Measurements from ENCODE around the gene PIGO.

The PIGO gene

DNA sequence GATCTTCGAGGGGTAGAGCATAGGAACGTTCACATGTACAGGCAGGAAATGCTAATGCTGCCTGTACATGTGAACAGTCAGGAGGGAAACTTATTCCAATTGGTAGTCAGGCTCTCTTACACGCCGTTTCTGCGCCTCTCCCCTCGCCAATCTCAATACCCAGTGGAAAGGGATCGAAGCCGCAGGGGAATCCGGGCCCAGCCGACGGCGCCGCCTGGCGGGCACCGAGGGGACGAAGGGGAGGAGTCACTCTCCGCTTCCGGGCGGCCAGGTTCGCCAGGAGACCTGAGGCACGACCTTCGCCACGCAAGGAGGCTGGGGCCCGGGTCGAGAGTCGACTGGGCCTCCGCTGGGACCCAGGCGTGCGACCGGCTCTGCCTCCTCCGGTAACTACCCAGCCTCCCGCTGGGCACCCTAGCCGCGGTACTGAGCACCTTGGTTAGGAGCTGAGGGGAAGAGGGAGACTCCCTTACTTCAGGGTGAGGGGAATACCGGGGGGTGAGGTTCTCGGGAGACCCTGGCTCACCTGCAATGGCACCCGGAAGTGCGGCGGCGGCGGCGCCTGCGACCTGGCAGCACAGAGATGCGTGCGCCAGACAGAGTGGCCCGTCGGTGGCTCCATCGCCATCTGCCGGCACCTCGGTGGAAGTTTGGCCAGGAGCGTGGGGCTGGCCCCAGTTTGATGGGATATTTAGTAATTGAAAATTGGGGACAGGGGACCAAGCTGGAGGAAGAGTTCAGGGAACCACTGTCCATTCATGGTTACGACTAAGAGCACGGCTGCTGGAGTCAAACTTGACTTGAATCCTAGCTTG, at the start of gene PIGO:
PIGO (minus strand) TSS at position 557 of the 815 bp plus-strand sequence. CDS start 1,026 bp downstream, outside the sequence.
- DNase-seq (ENCODE audit: low spot score) = peak; percentile 92

DNA sequence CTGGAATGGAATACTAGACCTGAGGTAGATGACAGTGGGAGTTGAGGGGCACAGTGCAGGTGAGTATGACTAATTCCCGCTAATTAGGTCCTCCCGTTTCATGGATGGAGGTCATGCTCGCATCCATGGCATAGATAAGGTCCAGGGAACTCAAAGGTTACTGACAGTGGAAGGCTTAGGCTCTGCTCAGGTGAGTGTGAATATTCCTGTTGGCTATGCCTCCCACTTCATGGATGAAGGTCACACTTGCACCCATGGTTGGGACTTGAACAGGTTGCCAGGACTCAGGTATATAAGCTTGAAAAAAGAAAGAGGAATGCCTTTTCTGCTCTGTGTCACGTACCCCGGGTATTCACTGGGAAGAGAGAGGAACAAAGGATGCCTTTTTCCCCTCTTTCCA, 45.6 kb upstream of the PIGO start:
- no peak for DNase-seq (ENCODE audit: low spot score)

DNA sequence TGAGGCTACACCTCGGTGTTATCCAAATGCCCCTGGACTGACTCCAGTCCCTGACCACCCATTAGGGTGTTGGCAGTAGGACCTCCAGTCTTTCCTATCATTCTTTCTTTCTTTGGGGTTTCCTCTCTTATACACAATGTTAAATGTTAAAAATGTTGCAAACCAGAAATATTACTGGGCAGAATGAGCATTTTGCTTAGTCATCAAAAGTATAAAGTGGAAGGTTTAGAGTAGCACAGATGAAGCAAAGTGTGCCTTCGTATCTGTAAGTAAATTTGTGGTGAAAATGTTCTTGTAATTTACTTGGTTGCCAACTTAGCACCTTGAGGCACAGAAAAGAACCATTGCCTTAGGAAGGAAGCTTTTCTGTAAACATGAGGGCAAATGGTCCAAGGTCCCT, 43.7 kb upstream of the PIGO start:
- DNase-seq (ENCODE audit: low spot score) = no peak

DNA sequence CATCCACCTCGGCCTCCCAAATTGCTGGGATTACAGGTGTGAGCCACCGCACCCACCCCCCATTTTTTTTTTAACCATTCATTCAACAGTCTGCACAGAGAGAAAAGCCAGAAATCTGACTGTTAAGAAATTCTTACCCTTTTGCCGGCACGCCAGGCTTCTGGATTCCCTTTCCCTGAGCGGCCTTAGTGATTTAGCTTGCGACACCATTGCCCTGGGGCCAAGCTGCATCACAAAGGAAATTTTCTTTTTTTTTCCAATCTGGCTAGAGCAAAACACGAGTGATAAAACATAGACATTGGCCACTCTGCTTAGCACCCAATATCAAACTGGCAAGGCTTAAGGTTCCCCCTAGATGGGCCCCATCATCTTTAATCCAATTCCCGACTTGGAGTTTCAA, 40.5 kb upstream of the PIGO start:
- DNase-seq (ENCODE audit: low spot score) = no peak

DNA sequence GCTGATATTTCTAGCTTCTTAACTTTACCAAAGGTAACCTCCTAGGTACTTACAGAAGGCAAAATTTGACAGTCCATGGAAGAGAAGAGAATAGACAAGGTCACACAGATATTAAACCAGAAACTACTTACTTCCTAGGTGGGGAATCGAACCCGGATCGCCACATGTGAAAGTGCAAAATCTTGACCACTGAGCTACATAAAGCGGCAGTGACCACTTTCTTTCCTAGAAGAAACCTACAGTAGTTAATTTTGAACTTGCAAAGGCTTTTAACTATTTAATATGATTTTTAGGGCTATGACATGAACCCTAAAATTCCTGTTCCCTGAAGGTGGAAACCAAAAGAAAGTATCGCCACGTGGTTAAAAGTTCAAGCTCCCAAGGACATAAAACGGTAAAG, 39.6 kb upstream of the PIGO start:
- no peak for DNase-seq (ENCODE audit: low spot score)

- no peak for DNase-seq (ENCODE audit: low spot score)
Observed at GRCh38 chr9:35134920-35135319, 38.5 kb upstream of the PIGO start.

DNA sequence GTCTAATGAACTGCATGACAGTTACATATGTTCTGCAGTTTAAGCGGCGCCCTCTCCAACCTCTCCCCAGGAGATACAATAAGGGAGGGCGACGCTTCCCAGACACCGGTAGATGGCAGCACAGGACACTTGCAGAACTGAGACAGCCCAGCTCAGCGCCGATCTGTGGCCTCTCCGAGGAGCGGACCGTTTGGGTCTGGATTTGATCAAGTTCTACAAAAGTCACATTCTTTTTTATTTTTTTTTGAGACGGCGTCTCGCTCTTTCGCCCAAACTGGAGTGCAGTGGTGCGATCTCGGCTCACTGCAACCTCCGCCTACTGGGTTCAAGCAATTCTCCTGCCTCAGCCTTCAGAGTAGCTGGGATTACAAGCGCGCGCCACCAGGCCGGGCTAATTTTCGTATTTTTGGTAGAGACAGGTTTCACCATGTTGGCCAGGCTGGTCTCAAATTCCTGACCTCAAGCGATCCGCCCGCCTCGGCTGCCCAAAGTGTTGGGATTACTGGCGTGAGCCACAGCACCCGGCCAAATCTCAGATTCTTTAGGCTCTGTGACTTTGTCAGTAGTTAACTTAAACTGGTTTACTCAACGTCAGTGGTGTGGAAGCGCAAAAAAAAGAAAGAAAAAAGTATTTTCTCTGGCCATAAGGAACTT, 20.6 kb upstream of the PIGO start:
- peak; percentile 92 for DNase-seq (ENCODE audit: low spot score)

DNA sequence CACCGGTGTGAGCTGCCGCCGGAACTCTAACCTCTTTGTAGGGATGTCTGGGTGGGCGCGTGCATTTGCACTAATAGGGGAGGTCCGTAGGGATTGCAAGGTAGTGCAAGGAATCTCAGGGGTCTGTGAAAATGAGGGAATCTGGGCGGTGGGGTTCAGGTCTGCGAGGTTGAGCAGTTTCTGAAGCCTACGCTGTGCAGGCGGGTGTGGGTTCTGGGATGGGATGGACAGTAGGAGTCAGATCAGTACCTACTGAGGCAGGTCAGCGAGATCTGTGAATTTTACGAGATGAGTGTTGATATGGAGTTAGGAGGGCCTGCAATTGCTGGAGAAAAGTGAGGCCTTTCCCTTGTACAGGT, 20.1 kb upstream of the PIGO start:
- no peak for DNase-seq (ENCODE audit: low spot score)

GRCh38 chr9:35115680-35116538, 19.5 kb upstream of the PIGO start, which contains the start of gene ATOSB:
Gene ATOSB, minus strand, starts transcription at chr9:35115862. Its CDS starts 7,588 bp downstream, at chr9:35108274.
- DNase-seq (ENCODE audit: low spot score) = peak; percentile 100

- DNase-seq (ENCODE audit: low spot score) = peak; percentile 66
Observed at GRCh38 chr9:35114840-35115628, 18.6 kb upstream of the PIGO start.

DNA sequence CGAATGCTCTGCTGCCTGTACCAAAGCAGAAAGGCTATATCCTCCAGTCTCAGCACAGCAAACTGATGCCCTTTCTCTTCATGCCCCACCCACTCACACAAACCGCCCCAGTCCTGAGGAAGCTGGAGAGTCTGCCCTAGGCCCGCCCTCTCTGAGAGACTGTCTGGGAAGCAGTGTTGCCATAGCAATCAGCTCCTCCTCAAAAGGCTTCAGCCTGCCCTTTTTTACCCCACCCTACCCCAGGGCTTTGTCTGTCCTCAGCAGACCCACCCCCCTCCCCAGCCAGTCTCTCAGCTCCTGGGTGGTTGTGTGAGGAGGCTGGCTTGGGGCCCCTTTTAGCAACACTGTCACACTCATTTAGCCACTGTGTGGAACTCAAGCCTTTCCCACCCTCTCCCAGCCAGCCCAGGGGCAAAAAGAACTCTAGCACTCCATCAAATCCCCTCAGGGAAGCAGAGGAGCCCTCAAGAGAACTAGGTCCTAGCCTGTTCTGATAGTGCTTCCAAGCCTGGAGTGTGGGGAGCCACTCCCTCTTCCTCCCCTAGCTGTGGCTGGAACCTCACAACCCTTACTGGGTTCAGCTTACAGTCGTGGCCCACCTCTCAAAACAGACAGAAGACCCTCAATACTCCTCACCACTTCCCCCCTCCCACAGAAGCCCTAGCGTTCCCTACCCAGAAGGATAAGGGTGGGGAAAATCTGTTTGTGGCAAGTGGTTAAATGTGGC, 17.9 kb upstream of the PIGO start:
- DNase-seq (ENCODE audit: low spot score) = peak; percentile 93

DNA sequence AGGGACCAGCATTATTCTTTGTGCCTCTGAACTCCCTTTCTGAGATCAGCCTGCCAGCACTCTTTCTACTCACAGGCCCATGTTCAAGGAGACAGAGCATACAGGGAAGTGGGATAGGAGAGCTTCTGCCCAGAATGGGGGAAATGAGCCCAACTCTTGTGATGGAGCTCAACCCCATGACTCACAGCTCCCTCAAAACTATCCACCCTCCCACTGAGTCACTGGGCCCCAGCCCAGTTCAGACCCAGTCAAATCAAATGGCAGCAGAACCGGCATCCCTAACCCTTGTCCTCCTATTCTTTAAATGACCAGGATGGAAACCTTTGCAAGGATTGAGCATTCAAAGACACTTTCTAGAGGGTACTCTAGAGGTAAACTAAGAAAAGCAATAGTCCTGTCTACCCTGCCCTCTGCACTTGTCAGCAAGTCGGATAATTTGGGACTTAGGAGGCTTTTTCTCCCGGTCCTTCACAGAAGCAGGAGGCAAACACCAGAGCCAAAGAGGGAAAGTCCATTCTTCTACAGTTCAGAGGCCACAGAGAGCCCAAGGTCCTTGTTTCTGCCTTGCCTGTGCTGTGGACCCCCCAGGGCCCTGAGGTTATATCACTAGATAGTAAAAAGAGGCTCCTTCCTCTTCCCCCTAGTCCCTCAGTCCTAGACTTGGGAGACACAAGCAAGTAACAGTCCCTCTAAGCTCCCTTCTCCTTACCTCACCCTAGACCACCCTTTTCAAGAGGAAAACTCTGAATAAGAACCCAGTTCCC, 16.0 kb upstream of the PIGO start:
- DNase-seq (ENCODE audit: low spot score) = no peak

DNA sequence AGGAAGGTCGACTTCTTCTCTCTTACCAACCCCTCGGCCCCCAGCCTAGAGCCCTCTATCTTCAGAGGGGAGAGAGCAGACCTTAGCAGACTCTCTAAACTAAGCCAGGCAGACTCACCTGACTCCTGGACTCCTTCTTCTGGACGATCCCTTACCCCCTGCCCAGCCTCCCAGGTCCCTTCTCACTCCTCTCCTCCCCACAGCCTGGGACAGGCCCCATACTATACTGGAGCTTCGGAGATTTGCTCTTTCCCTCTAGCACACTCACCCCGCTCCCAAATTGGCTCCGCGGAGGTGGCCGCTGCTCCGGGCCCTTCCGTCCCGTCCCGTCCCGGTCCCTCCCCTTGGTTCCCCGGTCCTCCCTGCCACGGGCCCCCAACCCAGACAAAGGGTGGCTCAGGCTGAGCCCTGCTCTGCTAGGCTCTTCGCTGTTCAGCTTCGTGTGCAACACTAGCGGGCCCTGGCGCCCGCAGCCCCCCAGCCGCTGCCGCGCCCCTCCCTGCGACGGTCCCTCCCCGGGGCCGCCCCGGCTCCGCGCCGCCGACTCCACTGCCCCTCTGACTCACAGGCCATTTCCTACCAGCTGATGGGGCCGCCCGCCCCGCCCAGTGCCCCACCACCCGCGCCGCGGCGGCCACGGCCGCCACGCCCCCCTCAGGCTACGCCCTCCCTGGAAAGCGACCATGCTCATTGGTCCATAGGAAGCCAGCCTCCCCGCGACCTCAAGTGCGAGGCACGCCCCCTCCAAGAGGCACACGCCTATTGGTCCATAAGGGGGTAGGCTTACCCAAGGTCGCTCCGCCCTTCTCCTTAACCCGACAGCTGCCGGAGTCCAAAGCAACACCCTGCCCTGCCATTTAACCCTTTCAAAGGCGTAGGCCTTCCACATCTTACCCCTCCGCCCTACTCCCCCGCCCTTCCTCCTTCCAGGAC, 14.9 kb upstream of the PIGO start:
- peak; percentile 98 for DNase-seq (ENCODE audit: low spot score)

DNA sequence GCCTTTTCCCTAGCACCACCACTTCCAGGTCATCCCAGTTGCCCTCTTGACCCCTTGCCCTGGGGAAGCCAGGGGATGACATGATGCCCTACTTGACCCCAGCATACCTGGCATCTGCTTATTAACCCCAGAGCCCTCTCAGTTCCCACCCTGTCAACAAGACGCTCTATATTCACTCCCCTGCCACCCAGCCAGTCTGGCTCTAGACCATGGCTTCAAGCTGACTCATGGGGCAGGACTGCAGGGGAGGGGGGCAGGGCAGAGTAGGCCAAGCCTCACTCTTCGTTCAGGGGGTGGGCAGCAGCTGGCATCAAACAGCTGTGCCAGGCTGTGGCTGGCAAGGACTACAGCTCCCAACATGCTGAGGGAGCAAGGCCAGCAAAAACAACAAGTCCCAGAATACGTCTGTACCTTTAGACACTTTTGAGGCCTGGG, 14.0 kb upstream of the PIGO start:
- DNase-seq (ENCODE audit: low spot score) = no peak

GRCh38 chr9:35108946-35109575, 12.7 kb upstream of the PIGO start:
- no peak for DNase-seq (ENCODE audit: low spot score)

DNA sequence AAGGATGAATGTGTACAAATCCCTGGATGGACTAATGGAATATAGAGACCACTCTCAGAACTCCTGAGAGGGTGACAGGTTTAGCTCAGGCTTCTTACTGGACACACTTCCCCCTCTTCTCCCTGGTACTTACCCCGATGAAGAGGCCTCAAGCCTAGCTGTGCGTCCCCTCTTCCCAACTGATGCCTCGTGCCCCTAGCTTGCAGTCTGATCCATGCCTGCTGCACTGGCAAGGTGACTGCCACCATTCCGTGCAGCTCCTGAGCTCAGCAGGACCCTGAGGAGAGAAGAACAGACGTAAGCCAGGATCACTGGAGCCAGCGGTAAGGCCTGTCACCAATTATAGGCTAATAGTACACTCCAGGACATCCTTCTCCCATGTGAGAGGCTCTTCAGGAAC, 12.1 kb upstream of the PIGO start:
- DNase-seq (ENCODE audit: low spot score) = no peak

GRCh38 chr9:35107297-35108290, 11.2 kb upstream of the PIGO start:
- no peak for DNase-seq (ENCODE audit: low spot score)
